GM23248 (cell line): ENCODE results near the gene CLCNKA.

Source experiments
- EZH2 ChIP-seq: fragments of 200-600 bp; sonication (generic); IDR thresholded peaks from 2 replicates; pipeline ENCODE4 v1.6.1; 2018; ENCODE audit warnings: antibody characterized with exemption, mild to moderate bottlenecking; ENCODE audit not compliant: insufficient read depth, poor library complexity, severe bottlenecking
- EZH2phosphoT487 ChIP-seq: fragments of 200-600 bp; sonication (generic); IDR thresholded peaks from 2 replicates; pipeline ENCODE4 v1.6.1; 2018; ENCODE audit warnings: antibody characterized with exemption, moderate library complexity, mild to moderate bottlenecking, low read depth; ENCODE audit not compliant: insufficient read depth

DNA sequence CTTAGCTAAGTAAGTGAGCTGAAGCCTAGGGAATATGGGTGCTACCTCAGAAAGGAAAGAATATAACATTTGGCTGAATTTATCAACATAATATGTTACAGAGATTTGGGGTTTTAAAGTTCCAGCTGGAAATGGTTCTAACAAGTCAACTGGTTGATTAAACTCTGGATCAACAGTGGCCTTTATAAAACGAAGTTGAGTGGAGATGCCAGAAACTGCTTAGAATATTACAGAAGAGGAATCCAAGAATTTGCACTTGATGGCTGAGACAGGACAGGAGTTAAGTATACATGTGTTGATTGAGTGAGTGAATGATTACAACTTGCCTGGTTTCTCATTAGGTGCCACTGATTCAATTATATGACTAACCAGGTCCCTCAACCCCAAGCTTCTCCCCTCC, 38.6 kb upstream of the CLCNKA start:
- no peak for TF ChIP-seq EZH2
- no peak for TF ChIP-seq EZH2phosphoT487
